ENCODE results near the gene PML.
"Not testable (repeated sequence)": the region's sequence is repeated elsewhere in the genome, so short reads cannot be mapped to it uniquely, and the experiment has no call there.

Gene PML

GRCh38 chr15:73959012-73959581, 35.4 kb upstream of the PML start:
- no peak for DNase-seq (ENCODE audit: low read depth)

GRCh38 chr15:73959801-73960200, 34.7 kb upstream of the PML start:
- DNase-seq (ENCODE audit: low read depth) = no peak

- not testable (repeated sequence) for DNase-seq (ENCODE audit: low read depth)
Observed at GRCh38 chr15:73960472-73961070, 33.9 kb upstream of the PML start.

- no peak for DNase-seq (ENCODE audit: low read depth)
Observed at GRCh38 chr15:73962433-73962832, 32.1 kb upstream of the PML start.

GRCh38 chr15:73964736-73965093, 29.8 kb upstream of the PML start:
- peak; percentile 62 for DNase-seq (ENCODE audit: low read depth)

- DNase-seq (ENCODE audit: low read depth) = no peak
Observed at GRCh38 chr15:73965094-73965757, 29.3 kb upstream of the PML start.

GRCh38 chr15:73965758-73966113, 28.8 kb upstream of the PML start:
- DNase-seq (ENCODE audit: low read depth) = peak; percentile 55

- DNase-seq (ENCODE audit: low read depth) = no peak
Observed at GRCh38 chr15:73968461-73968860, 26.1 kb upstream of the PML start.

- no peak for DNase-seq (ENCODE audit: low read depth)
Observed at GRCh38 chr15:73969151-73969759, 25.3 kb upstream of the PML start.

GRCh38 chr15:73972984-73973682, 21.4 kb upstream of the PML start:
- DNase-seq (ENCODE audit: low read depth) = peak; percentile 69

- DNase-seq (ENCODE audit: low read depth) = not testable (repeated sequence)
Observed at GRCh38 chr15:73973683-73974200, 20.8 kb upstream of the PML start.

- DNase-seq (ENCODE audit: low read depth) = peak; percentile 59
Observed at GRCh38 chr15:73975440-73976125, 18.9 kb upstream of the PML start.

- no peak for DNase-seq (ENCODE audit: low read depth)
Observed at GRCh38 chr15:73978896-73979295, 15.6 kb upstream of the PML start.

- DNase-seq (ENCODE audit: low read depth) = no peak
Observed at GRCh38 chr15:73979636-73980035, 14.9 kb upstream of the PML start.

- peak; percentile 38 for DNase-seq (ENCODE audit: low read depth)
Observed at GRCh38 chr15:73981761-73982221, 12.7 kb upstream of the PML start.

- DNase-seq (ENCODE audit: low read depth) = peak; percentile 88
Observed at GRCh38 chr15:73982222-73982962, 12.1 kb upstream of the PML start.

GRCh38 chr15:73983211-73983727, 11.2 kb upstream of the PML start:
- peak; percentile 79 for DNase-seq (ENCODE audit: low read depth)

GRCh38 chr15:73983773-73984172, 10.7 kb upstream of the PML start:
- DNase-seq (ENCODE audit: low read depth) = no peak

GRCh38 chr15:73984208-73984979, 10.1 kb upstream of the PML start:
- no peak for DNase-seq (ENCODE audit: low read depth)

All from iris pigment epithelial cell (primary cell).